NCI-H774 (cell line): Measurements from ENCODE around the gene FTH1.
A peak's percentile ranks its signal among the peaks of the same experiment; 100 is the strongest.
"Not testable (repeated sequence)": the region's sequence is repeated elsewhere in the genome, so short reads cannot be mapped to it uniquely, and the experiment has no call there.

Experiments
- DNase-seq: peaks from one replicate; lab custom pipeline; 2025; lab: John Stamatoyannopoulos, UW

FTH1 gene

DNA sequence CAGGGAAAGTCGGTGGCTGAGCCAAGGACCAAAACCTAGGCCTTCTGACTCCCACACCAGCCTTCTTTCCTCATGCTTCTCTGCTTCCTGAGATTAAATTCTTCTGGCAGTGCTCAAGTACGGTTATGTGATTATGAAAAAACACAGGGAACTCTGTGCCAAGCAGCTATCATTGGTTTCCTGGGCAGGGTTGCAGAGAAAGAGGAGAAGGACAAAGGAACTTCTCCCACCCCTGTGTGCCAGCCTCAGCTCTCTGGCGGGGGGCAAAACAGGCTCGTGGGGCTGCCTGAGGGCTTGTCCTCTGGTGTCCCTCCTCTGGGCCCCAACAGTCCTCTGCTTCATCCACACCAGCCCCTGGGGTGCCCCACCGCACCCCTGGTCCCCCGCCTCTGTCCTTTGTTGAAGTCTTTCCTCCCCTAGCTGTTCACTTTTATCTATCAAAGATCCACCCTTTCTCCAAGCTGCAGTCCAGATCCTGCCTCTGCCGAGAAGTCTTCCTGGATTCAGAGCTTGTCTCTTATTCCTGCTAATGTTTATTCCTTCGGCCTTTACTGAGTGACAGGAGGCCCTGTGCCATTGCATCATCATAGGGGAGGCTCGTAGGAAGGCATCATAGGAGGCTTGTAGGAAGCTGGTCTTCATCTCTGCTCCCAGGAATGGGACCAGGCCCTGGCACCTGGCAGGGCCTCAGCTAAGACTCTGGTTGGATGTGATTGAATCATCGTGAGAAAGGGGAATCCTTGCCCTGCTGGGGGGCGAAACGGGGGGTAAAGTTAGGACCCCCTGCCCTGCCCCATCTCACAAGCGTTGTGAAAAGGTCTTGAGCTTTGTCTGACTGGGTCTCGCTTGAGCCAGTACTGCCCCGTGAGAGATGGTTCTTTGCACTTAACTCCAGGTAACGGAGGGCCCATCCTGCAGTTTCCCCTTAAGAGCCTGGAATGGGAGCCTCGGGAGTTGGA is 11.5 kb upstream of the FTH1 start:
- no peak for DNase-seq

- DNase-seq = no peak
These were observed 9.5 kb upstream of the FTH1 start for GRCh38 chr11:61976813-61977475.

GRCh38 chr11:61976420-61976800 is 9.0 kb upstream of the FTH1 start:
- DNase-seq = no peak

DNA sequence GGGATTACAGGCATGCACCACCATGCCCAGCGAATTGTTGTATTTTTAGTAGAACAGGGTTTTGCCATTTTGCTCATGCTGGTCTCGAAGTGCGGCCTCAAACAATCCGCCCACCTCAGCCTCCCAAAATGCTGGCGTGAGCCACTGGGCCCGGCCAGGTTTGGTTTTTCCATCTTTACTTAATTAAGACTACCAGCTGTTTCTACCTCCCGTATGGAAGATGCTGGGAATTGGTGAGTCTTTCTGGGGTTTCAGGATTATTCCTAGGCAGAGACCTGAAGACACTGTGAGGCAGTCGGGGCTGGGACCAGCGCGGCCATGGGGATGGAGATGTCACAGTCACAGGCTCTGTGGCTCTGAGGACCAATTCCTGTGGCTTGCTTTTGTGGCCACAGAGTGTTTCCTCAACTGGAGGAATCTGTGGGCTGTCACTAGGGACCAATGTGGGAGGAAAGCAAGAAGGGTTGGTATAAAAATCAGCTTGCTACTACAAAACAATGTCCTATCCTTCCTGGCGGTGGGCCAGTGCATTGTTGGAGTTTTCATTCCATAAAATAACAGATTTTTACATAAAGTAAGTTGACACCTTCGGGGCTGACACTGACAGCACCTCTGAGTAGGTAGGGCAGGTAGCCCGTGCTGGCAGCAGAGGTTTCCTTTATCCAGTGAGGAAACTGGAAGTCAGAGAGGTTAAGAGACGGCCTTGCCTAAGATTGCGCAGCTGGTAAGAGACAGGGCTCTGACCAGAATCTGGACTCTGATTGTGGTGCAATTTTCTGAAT is 8.4 kb upstream of the FTH1 start:
- DNase-seq = no peak

DNA sequence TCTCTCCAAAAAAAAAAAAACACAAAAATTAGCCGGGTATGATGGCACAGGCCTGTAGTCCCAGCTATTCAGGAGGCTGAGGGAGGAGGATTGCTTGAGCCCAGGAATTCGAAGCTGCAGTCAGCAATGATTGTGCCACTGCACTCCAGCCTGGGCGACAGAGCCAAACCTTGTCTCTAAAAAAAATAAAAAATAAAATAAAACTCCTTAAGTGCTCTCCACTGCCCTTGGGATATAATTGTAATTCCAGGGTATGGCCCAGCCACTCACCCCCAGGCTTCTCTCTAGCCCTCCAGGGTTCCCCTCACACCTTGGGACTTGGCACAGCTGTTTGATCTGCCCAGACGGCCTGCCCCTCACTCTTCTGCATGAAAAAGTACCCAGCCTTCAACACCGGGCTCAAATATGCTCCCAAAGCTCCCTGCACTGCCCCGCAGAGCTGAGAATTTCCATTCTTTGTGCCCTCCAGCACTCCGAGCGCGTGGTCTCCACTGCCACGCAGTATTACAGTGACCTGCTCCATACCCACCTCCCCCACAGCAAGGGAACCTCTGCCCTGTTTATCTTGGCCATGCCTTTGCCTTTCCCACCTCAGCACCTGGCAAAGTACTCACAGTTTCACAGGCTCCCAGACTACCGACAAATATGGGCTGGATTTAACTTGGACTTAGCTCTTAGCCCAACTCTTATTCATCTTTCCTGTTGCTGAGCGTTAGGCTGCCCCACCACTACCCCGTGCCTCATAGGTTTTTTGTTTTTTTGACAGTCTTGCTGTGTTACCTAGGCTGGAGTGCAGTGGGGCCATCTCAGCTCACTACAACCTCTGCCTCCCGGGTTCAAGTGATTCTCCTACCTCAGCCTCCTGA is 7.6 kb upstream of the FTH1 start:
- DNase-seq = no peak

DNA sequence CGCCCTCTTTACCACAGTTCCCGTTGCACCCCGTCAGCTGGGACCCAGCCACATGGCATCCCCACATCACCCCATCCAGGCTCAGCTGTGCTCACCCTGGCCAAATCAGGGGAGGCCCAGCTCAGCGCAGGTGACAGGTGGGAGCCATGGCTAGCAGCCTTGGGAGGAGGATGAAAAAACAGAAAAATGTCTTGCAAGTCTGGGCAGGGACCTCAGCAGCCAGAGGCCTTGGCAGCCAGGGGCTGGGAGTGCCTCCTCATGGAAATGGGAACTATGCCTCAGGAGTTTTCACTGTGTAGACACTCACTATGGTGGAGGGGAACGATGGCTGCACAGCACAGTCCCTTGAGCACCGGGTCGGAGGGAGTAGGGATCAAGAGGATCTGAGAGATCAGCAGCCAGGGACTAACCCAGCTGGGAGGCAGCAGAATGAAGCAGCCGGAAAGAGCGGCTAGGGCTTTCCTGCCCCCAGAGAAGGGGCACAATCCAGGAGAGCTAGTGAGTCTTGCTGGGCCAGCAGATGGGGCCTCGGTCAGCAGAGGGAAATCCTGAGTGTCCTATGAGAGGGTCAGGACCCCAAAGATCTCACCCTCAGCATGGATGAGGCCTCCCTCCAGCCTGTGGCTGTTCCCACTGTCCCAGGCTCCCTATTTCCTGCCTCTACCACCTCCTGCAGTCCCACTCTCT is 6.2 kb upstream of the FTH1 start:
- DNase-seq = no peak

- DNase-seq = no peak
These were observed 5.4 kb upstream of the FTH1 start for GRCh38 chr11:61972672-61973475.

- no peak for DNase-seq
These were observed 4.8 kb upstream of the FTH1 start for GRCh38 chr11:61972112-61972671.

DNA sequence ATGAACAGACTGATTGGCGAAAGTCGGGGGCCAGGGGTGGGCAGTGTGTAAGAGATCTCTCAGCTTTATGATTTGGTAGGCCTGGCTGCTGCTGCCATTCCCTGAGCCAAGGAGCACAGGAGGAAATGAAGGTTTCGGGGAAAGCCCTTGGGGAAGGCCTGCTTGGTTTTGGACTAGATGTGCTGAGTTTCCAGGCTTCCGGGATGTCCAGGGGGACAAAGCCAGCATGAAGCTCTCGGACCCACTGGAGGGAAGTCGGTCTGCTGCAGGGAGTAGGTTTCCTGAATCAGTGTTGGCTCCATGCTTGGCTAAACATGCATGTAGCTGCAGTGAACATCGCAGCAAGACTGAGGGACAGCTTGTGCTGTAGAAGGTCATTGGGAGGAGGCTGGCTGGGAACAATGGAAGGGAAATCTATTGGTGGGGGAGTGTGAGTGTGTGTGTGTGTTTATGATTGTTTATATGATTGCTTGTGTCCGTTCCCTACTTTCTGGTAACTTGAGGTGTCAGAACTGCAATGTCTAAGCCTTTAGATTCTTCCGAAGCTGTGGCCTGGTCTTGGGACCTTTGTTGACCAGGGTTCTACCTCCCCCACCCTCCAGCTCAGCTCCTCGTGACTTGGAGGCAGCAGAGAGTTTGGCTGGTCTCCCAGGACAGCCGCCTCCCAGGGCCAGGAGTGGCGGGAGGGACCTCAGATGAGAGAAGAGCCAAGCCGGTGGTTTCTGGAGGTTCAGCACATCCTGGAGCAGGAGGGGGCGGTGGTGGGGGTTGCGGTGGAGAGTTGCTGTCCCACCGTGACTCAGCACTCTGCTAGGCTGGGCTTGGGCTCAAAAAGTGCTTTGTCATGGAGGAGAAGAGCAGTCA is 4.0 kb upstream of the FTH1 start:
- peak; percentile 88 for DNase-seq

GRCh38 chr11:61969838-61970662 is 2.6 kb upstream of the FTH1 start:
- no peak for DNase-seq

GRCh38 chr11:61969391-61969758 is 1.9 kb upstream of the FTH1 start:
- DNase-seq = no peak

DNA sequence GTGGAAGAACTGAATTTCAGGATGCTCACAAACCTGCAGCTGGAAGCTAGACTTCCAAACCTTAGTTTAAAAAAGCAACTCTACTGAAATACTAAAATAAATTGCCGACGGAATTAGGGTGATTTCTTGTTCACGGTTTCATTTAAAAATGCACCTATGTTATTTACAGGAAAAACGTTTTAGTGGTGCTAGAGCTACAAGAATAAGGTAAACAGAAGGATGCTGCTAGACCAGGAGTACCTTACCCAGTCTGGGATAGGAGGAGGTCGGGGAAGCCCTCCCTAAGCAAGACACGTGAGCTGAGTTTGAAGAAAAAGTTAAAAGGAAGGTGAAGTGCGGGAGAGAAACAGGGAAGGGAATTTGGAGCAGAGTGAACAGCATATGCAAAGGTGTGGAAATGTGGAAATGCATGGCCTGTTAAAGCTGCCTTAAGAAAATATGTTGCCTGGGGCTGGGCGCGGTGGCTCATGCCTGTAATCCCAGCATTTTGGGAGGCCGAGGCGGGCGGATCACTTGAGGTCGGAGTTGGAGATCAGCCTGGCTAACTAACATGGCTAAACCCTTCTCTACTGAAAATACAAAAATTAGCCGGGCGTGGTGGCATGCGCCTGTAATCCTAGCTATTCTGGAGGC is 1.4 kb upstream of the FTH1 start:
- DNase-seq = no peak

DNA sequence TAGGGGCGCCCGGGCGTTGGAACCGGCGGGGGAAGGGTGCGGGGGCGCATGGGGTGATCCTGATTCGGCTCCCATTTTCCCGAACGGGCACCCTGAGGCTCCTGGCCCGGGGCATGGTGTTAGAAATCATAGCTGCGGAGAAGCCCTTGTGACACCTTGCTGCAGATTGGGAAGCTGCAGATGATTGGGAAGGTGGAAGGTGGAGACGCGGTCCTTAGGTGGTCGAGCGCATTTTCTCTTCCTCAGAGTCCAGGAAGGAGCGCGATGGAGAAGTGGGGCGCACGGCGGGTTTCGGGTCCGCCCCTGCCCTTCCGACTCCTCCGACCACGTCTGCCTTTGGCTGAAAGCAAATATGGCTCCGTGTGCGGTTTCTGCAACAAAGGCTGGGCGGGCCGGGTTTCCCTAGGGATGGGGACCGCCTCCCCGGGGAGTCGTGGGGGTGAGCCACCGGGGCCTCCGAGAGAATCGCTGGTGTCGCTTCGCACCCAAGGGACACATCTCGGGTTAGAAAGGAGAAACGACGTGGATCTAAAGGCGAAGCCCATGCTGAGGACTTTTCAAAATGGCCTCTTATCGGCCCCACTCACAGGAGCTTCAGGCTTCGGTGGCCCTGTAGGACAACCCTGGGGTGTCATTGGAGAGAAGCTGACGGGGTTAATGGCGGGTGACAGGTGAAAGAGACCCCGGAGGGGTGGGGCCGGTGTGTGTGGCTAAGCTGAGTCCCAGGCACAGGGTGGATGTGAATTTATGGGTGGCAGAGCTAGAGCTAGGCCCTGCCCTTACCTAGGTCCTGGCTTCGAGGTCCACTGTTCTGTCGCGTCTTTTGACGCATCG is 707 bp upstream of the FTH1 start:
- DNase-seq = peak; percentile 55

DNA sequence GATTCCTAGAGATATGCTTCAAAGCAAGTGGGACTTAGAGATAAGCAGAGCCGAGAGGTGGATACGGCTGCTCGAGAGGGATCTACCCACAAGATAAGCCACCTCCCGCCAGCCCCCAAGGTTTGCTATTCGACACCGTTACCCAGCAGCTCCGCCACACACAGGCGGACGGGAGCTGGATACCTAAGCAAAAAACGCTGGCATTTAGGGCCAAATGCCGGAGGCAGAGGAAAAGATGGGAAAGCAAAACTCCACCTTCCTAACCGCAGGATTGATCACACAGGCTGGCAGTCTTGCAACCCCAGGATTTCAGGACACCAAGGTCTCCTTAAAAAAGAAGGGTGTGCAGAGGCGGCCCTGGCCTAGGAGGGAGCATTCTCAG is 709 bp downstream of the FTH1 start:
- no peak for DNase-seq

- not testable (repeated sequence) for DNase-seq
These were observed 2.7 kb downstream of the FTH1 start for GRCh38 chr11:61964666-61965271.

DNA sequence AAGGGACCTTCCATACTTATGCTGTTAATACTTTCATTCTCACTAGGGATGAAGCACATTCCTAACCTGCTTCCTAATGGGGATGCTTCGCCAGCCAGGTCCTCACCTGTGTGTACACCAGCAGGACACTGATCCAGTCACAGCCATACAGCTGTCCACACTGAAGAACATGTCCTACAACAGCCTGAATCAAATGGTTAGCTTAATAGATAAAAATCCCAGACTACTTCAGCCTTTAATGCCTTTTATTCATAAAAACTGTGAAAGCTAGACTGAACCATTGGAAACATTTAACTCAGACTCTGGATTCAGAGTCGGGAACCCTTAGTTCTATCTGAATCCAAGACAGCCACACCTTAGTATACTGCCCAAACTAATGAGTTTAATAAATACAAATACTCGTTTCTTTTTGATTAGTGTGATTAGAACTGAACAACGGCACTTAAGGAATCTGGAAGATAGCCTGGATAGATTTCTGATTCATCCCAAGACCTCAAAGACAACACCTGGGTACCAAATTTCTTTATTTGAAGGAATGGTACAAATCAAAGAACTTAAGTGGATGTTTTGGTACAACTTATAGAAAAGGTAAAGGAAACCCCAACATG is 3.3 kb downstream of the FTH1 start:
- DNase-seq = no peak
